ENCODE measurements around the gene NEURL1B. TPM values are rescaled to one million over a fixed set of nuclear protein-coding genes. Genes with fewer than 3 reads are reported as not detected.

The NEURL1B gene
- total and polyA plus RNA-seq, 10 of the 15 experiments (the other 5 are each of a cell fraction or from before 2014, with no cell fraction given) = 0.04 to 0.28 (median 0.05) TPM; not detected in 4

DNA sequence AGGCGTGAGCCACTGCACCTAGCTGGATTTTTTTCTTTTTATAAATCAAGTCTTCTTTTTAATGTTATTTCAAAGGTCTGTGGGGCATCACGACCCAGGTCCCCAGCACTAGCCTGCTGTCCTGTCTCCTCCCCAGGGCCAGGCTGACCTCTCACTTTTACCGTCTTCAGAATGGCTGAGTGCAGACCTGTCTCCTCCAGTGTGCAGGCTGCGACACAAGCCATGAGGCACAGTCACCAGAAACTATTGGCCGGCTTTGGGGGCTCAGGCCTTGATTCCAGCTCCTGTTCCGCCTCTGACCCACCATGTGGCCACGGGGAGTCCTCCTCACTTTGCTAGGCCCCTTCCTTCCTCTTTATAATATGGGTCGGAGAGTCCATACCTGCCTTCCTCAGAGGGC is 46.6 kb upstream of the NEURL1B start:
- no TSS peak for BruUV-seq (replicated peaks)
- no peak for TF ChIP-seq ZNF384 (IDR thresholded peaks at IDR 0.05; ENCODE audit: borderline replicate concordance, low read depth, low read length)
- Histone ChIP-seq H2AFZ (ENCODE audit: control insufficient read depth, low read depth, low read length) (no peak overlapping the region), H3K9ac (ENCODE audit: control insufficient read depth, insufficient read depth, low read length) (no peak overlapping the region), H3K79me2 (ENCODE audit: control insufficient read depth, insufficient read depth, low read length) (no peaks in the 10 kb centered on the region), H3K4me1 (ENCODE audit: control insufficient read depth, insufficient read depth, low read length) (no peaks in the 10 kb centered on the region), H3K4me3 (no peak overlapping the region), H3K9me3 (replicated peaks; ENCODE audit: control insufficient read depth, insufficient read depth, low read length) (no peaks in the 10 kb centered on the region), H3K36me3 (ENCODE audit: control insufficient read depth in 2 of 2, insufficient read depth in 2 of 2, low read length in 1 of 2) (no peaks in the 10 kb centered on the region), H3K27me3 (replicated peaks in 1 of 2; ENCODE audit: control insufficient read depth in 2 of 2, insufficient read depth in 2 of 2, low read length in 1 of 2) (peaks cover 0 to 2% of the 10 kb centered on the region in 2 experiments; a peak in 1 of 4 replicates), H4K20me1 (ENCODE audit: control insufficient read depth, insufficient read depth) (no peaks in the 10 kb centered on the region), H3K4me2 (ENCODE audit: control insufficient read depth, insufficient read depth) (no peak overlapping the region), H3K27ac (ENCODE audit: control insufficient read depth, insufficient read depth) (no peak overlapping the region)
- in situ Hi-C loops (cut with MboI) = no loop called here
- no peak for ATAC-seq
- ChIA-PET CTCF (no interaction called here), POLR2A (no interaction called here), SMC1A (ENCODE audit: uncharacterized antibody, unreplicated experiment) (no interaction called here), RAD21 (ENCODE audit: unreplicated experiment) (no interaction called here)
- intact Hi-C loops (cut with micrococcal nuclease; ENCODE audit: unreplicated experiment) = no loop called here
- DNase-seq (ENCODE audit: low read depth, low spot score) = no peak
- 35% methylated on average over 8 of the region's 8 CpGs for WGBS (ENCODE audit: insufficient coverage, insufficient replicate concordance, low lambda C conversion rate, missing lambda C conversion rate)
- FAIRE-seq = no peak

DNA sequence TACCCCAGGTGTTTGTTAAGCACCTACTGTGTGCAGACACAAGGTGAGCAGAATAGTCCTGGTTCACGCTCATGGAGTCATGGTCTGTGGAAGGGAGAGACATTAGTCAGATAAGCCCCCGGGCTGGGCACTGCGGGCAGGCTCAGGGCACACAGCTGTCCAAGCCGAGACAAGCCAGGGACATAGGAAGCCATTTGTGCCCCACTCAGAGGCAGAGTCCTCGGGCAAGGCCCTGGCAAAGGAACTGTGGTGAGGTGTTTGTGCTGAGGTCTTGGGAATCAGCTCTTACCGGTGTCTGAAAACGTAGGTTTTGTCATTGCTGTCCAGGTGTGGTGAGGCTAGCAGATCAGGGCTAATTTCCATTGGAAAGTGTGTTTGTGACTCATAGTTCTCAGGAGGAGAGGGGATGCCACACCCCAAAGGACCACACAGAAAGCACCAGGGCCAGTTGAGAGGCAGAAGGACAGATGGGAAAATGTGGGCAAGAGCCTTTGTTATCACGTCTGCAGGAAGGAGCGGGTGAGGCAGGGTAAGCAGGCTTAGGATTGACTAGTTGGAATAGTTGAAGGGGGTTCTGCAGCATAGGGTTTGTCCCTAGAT is 46.1 kb upstream of the NEURL1B start:
- ChIA-PET RAD21 (ENCODE audit: unreplicated experiment) (no interaction called here), POLR2A (no interaction called here), CTCF (no interaction called here), SMC1A (ENCODE audit: uncharacterized antibody, unreplicated experiment) (no interaction called here)
- DNase-seq (ENCODE audit: low read depth, low spot score) (no peak), ATAC-seq (no peak), FAIRE-seq (no peak)
- Histone ChIP-seq H3K27me3 (replicated peaks in 1 of 2; ENCODE audit: control insufficient read depth in 2 of 2, insufficient read depth in 2 of 2, low read length in 1 of 2) (peaks cover 0 to 2% of the 10 kb centered on the region in 2 experiments; a peak in 1 of 4 replicates), H3K27ac (ENCODE audit: control insufficient read depth, insufficient read depth) (no peak overlapping the region), H3K4me2 (ENCODE audit: control insufficient read depth, insufficient read depth) (no peak overlapping the region), H3K4me1 (ENCODE audit: control insufficient read depth, insufficient read depth, low read length) (no peaks in the 10 kb centered on the region), H3K79me2 (ENCODE audit: control insufficient read depth, insufficient read depth, low read length) (no peaks in the 10 kb centered on the region), H3K4me3 (no peak overlapping the region), H3K9me3 (replicated peaks; ENCODE audit: control insufficient read depth, insufficient read depth, low read length) (no peaks in the 10 kb centered on the region), H3K36me3 (ENCODE audit: control insufficient read depth in 2 of 2, insufficient read depth in 2 of 2, low read length in 1 of 2) (no peaks in the 10 kb centered on the region), H2AFZ (ENCODE audit: control insufficient read depth, low read depth, low read length) (no peak overlapping the region), H3K9ac (ENCODE audit: control insufficient read depth, insufficient read depth, low read length) (no peak overlapping the region), H4K20me1 (ENCODE audit: control insufficient read depth, insufficient read depth) (no peaks in the 10 kb centered on the region)
- intact Hi-C loops (cut with micrococcal nuclease; ENCODE audit: unreplicated experiment) = no loop called here
- WGBS (ENCODE audit: insufficient coverage, insufficient replicate concordance, low lambda C conversion rate, missing lambda C conversion rate) = 49% methylated on average over 9 of the region's 9 CpGs
- no TSS peak for BruUV-seq (replicated peaks)
- in situ Hi-C loops (cut with MboI) = no loop called here
- no peak for TF ChIP-seq PAX5 (IDR thresholded peaks at IDR 0.05; ENCODE audit: borderline replicate concordance, low read depth, low read length)
- TF ChIP-seq CBFB (IDR thresholded peaks at IDR 0.05; ENCODE audit: low read depth) = no peak
- no peak for TF ChIP-seq FOXK2 (IDR thresholded peaks at IDR 0.05)
- TF ChIP-seq ETV6 (conservative IDR thresholded peaks at IDR 0.05 in 1 of 2, IDR thresholded peaks at IDR 0.05 in 1 of 2; ENCODE audit: borderline replicate concordance in 1 of 2, low read depth in 1 of 2) = no peak
- TF ChIP-seq, protein P1, sequence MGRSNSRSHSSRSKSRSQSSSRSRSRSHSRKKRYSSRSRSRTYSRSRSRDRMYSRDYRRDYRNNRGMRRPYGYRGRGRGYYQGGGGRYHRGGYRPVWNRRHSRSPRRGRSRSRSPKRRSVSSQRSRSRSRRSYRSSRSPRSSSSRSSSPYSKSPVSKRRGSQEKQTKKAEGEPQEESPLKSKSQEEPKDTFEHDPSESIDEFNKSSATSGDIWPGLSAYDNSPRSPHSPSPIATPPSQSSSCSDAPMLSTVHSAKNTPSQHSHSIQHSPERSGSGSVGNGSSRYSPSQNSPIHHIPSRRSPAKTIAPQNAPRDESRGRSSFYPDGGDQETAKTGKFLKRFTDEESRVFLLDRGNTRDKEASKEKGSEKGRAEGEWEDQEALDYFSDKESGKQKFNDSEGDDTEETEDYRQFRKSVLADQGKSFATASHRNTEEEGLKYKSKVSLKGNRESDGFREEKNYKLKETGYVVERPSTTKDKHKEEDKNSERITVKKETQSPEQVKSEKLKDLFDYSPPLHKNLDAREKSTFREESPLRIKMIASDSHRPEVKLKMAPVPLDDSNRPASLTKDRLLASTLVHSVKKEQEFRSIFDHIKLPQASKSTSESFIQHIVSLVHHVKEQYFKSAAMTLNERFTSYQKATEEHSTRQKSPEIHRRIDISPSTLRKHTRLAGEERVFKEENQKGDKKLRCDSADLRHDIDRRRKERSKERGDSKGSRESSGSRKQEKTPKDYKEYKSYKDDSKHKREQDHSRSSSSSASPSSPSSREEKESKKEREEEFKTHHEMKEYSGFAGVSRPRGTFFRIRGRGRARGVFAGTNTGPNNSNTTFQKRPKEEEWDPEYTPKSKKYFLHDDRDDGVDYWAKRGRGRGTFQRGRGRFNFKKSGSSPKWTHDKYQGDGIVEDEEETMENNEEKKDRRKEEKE (IDR thresholded peaks at IDR 0.05) = no peak
- TF ChIP-seq EGR1 (IDR thresholded peaks at IDR 0.05; ENCODE audit: borderline replicate concordance in 1 of 2, low read depth in 2 of 2, low read length in 2 of 2) = no peak
- TF ChIP-seq SMAD5 (IDR thresholded peaks at IDR 0.05; ENCODE audit: low read depth) = no peak
- TF ChIP-seq, protein P2, sequence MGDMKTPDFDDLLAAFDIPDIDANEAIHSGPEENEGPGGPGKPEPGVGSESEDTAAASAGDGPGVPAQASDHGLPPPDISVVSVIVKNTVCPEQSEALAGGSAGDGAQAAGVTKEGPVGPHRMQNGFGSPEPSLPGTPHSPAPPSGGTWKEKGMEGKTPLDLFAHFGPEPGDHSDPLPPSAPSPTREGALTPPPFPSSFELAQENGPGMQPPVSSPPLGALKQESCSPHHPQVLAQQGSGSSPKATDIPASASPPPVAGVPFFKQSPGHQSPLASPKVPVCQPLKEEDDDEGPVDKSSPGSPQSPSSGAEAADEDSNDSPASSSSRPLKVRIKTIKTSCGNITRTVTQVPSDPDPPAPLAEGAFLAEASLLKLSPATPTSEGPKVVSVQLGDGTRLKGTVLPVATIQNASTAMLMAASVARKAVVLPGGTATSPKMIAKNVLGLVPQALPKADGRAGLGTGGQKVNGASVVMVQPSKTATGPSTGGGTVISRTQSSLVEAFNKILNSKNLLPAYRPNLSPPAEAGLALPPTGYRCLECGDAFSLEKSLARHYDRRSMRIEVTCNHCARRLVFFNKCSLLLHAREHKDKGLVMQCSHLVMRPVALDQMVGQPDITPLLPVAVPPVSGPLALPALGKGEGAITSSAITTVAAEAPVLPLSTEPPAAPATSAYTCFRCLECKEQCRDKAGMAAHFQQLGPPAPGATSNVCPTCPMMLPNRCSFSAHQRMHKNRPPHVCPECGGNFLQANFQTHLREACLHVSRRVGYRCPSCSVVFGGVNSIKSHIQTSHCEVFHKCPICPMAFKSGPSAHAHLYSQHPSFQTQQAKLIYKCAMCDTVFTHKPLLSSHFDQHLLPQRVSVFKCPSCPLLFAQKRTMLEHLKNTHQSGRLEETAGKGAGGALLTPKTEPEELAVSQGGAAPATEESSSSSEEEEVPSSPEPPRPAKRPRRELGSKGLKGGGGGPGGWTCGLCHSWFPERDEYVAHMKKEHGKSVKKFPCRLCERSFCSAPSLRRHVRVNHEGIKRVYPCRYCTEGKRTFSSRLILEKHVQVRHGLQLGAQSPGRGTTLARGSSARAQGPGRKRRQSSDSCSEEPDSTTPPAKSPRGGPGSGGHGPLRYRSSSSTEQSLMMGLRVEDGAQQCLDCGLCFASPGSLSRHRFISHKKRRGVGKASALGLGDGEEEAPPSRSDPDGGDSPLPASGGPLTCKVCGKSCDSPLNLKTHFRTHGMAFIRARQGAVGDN (IDR thresholded peaks at IDR 0.05) = no peak
- no peak for TF ChIP-seq STAT3 (IDR thresholded peaks at IDR 0.05; ENCODE audit: low read depth, low read length)
- no peak for TF ChIP-seq ASH2L (IDR thresholded peaks at IDR 0.05; ENCODE audit: borderline replicate concordance, low read depth)
